GM21447 (cell line): Measurements from ENCODE around the gene INSYN2A.

Experiments used
- ATAC-seq: cut with Tn5 transposase; IDR thresholded peaks from one replicate; pipeline ENCODE4 v1.9.1; 2021; ENCODE audit not compliant: unreplicated experiment

INSYN2A gene

GRCh38 chr10:127195571-127196281, 665 bp downstream of the INSYN2A start:
- no peak for ATAC-seq

- ATAC-seq = no peak
These were observed 1.3 kb downstream of the INSYN2A start for GRCh38 chr10:127195041-127195506.

GRCh38 chr10:127194599-127194998, 1.8 kb downstream of the INSYN2A start:
- ATAC-seq = no peak

GRCh38 chr10:127194111-127194510, 2.3 kb downstream of the INSYN2A start:
- ATAC-seq = no peak

- ATAC-seq = no peak
These were observed 3.3 kb downstream of the INSYN2A start for GRCh38 chr10:127193125-127193524.

- ATAC-seq = no peak
These were observed 6.0 kb downstream of the INSYN2A start for GRCh38 chr10:127190427-127190826.

- ATAC-seq = no peak
These were observed 7.2 kb downstream of the INSYN2A start for GRCh38 chr10:127189226-127189625.

- no peak for ATAC-seq
These were observed 9.6 kb downstream of the INSYN2A start for GRCh38 chr10:127186813-127187212.

GRCh38 chr10:127184582-127184981, 11.8 kb downstream of the INSYN2A start:
- no peak for ATAC-seq

GRCh38 chr10:127182161-127182560, 14.2 kb downstream of the INSYN2A start:
- ATAC-seq = no peak

GRCh38 chr10:127179612-127180250, 16.7 kb downstream of the INSYN2A start:
- no peak for ATAC-seq

- ATAC-seq = no peak
These were observed 19.7 kb downstream of the INSYN2A start for GRCh38 chr10:127176649-127177048.

GRCh38 chr10:127175357-127176110, 20.9 kb downstream of the INSYN2A start:
- ATAC-seq = no peak

GRCh38 chr10:127174866-127175265, 21.5 kb downstream of the INSYN2A start:
- ATAC-seq = no peak

GRCh38 chr10:127168261-127168660, 28.1 kb downstream of the INSYN2A start:
- no peak for ATAC-seq

- ATAC-seq = no peak
These were observed 33.5 kb downstream of the INSYN2A start for GRCh38 chr10:127162841-127163240.

GRCh38 chr10:127161482-127161881, 34.9 kb downstream of the INSYN2A start:
- ATAC-seq = no peak

- ATAC-seq = no peak
These were observed 36.6 kb downstream of the INSYN2A start for GRCh38 chr10:127159648-127160245.

- no peak for ATAC-seq
These were observed 37.7 kb downstream of the INSYN2A start for GRCh38 chr10:127158662-127159061.

GRCh38 chr10:127157506-127158200, 38.7 kb downstream of the INSYN2A start:
- no peak for ATAC-seq

GRCh38 chr10:127157089-127157488, 39.3 kb downstream of the INSYN2A start:
- ATAC-seq = no peak
